Upper lobe of right lung (tissue), 1 donor: Measurements from ENCODE around the gene TSGA10IP. TPM values are rescaled to one million over a fixed set of nuclear protein-coding genes. Genes with fewer than 3 reads are reported as not detected.

Experiments
- ATAC-seq: fragments of 200-7000 bp; cut with Tn5 transposase; one replicate; pipeline ENCODE4 v1.9.1; 2020; ENCODE audit warnings: mild to moderate bottlenecking, moderate library complexity
- DNase-seq: peaks from one replicate; pipeline ENCODE4 v3.0.0-alpha.2; 2020
- H3K27ac ChIP-seq: fragments of 200-600 bp; one replicate; pipeline ENCODE4 v1.8.0; 2022
- H3K27me3 ChIP-seq: fragments of 200-600 bp; one replicate; pipeline ENCODE4 v1.8.0; 2022; ENCODE audit warnings: mild to moderate bottlenecking
- H3K36me3 ChIP-seq: fragments of 200-600 bp; one replicate; pipeline ENCODE4 v1.8.0; 2022
- H3K4me1 ChIP-seq: fragments of 200-600 bp; one replicate; pipeline ENCODE4 v1.8.0; 2022
- H3K4me3 ChIP-seq: fragments of 200-600 bp; one replicate; pipeline ENCODE4 v1.8.0; 2022; ENCODE audit warnings: mild to moderate bottlenecking
- H3K9me3 ChIP-seq: fragments of 200-600 bp; one replicate; pipeline ENCODE4 v1.8.0; 2022
- CTCF ChIP-seq: fragments of 200-600 bp; IDR thresholded peaks from one replicate; pipeline ENCODE4 v1.8.0; 2022; ENCODE audit warnings: antibody characterized with exemption
- intact Hi-C: fragments of 100-400 bp; cut with DNase I; formaldehyde crosslinking; loops from one replicate; pipeline ENCODE4 v1.11.0; 2022
- total RNA-seq: library from RNA; stranded (reverse); fragmentation: NEBNext Ultra II Directional; extraction: Animal tissue kit (Norgen Biotek cat#: 25700); gene quantifications from one replicate; pipeline ENCODE4 v1.2.1, GENCODE V29; 2021
- donor health status: DM: no; HTN: yes; CAD: no; lungs with severe emphysema.

The TSGA10IP gene
- total RNA-seq, 1 donor from 2014 or later, result not detected

GRCh38 chr11:66003291-66003690 lies 58.0 kb downstream of the TSGA10IP start:
- H3K27me3 ChIP-seq, result no peaks in the 10 kb centered on the region
- H3K4me1 ChIP-seq, result peaks cover 21% of the 10 kb centered on the region
- intact Hi-C loops, result no loop called here
- peak overlapping the region; percentile 95 for H3K27ac ChIP-seq
- no peak for TF ChIP-seq CTCF
- H3K9me3 ChIP-seq, result no peaks in the 10 kb centered on the region
- ATAC-seq, result no peak
- H3K4me3 ChIP-seq, result peak overlapping the region; percentile 98
- peaks cover 40% of the 10 kb centered on the region for H3K36me3 ChIP-seq
- DNase-seq, result no peak

GRCh38 chr11:66004186-66004585 lies 58.9 kb downstream of the TSGA10IP start:
- ATAC-seq (no peak), DNase-seq (no peak)

DNA sequence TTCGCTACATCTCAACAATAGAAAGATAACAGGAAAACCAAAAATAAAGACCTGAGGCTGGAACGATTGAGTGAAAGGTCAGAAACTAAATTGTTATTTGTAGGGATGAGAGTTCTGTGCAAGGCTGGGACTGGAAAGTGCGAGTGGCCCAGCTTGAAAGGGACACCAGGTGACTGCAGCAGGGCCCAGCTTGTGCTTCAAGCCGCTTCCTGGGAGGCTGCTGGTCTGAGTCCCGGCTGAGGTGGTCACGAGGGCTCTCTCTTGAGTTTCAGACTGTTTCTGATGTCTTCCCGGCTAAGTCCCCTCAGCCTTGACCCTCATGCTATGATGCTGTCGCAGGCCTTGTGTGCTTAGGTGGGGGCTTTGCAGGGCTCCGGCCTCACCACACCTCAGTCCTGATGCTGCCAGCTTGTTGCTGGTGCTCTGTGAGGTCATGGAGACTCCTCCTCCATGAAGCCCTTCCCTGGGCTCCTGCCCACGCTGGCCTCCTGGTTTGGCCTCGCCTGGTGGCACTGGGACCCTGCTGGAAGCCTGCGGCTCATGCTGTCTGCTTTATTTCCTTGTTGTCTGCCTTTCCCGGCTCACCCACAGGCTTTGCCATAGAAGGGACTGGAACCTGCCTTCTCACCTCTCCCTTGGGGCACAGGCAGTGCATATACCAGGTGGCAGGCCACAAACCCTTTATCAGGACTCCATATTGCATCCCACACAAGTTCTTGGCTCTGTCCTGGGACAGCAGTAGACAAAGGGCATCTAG lies 61.0 kb downstream of the TSGA10IP start:
- H3K27me3 ChIP-seq, result peaks cover 2% of the 10 kb centered on the region
- intact Hi-C loops, result no loop called here
- peaks cover 21% of the 10 kb centered on the region for H3K36me3 ChIP-seq
- no peak overlapping the region for H3K27ac ChIP-seq
- no peak overlapping the region for H3K4me3 ChIP-seq
- TF ChIP-seq CTCF, result no peak
- ATAC-seq (no peak), DNase-seq (no peak)
- peaks cover 7% of the 10 kb centered on the region for H3K4me1 ChIP-seq
- H3K9me3 ChIP-seq, result no peaks in the 10 kb centered on the region

More at GRCh38 chr11:66004186-66004585, 58.9 kb downstream of the TSGA10IP start:
- Histone ChIP-seq H3K4me3 (no peak overlapping the region), H3K27ac (no peak overlapping the region), H3K36me3 (peaks cover 31% of the 10 kb centered on the region), H3K9me3 (no peaks in the 10 kb centered on the region), H3K27me3 (no peaks in the 10 kb centered on the region), H3K4me1 (peaks cover 21% of the 10 kb centered on the region)
- intact Hi-C loops, result no loop called here
- no peak for TF ChIP-seq CTCF

DNA sequence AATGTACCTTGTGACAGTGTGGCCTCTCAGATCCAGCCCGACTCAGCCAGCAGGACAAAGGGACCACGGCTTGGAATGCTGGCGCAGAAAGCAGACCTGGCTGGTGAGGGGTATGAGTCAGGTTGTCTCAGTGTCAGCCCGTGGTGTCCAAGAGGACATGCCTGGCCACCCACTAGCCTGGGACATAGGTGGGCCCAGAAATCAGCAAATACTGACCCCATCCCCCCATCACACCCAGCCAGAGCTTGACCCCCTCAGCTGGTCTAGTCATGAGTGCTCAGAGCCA lies 61.6 kb downstream of the TSGA10IP start:
- DNase-seq (no peak), ATAC-seq (no peak)
- Histone ChIP-seq H3K27me3 (peaks cover 7% of the 10 kb centered on the region), H3K27ac (no peak overlapping the region), H3K36me3 (peaks cover 21% of the 10 kb centered on the region), H3K4me1 (peaks cover 10% of the 10 kb centered on the region), H3K9me3 (no peaks in the 10 kb centered on the region), H3K4me3 (no peak overlapping the region)
- no peak for TF ChIP-seq CTCF
- intact Hi-C loops, result no loop called here

DNA sequence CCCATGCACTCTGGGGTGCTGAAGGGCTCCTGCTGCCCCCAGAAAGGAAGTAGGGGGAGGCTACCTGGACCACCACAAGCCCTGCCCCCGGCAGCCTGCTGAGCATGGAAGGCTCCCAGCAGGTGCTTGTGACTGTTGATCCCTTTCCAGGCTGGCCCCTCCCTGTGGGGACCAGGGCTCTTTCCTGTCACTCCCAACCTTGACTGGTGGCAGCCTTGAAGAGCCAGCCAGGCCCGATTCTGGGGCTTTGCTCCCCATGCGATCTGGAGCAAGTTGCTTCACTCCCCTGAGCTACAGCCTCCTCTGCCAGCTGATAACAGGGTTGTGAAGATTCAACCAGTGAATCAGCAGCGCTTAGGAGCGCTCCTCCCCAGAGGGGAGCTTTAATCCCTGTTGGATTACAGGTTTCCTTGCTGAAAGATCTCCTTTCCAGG lies 61.9 kb downstream of the TSGA10IP start:
- peaks cover 21% of the 10 kb centered on the region for H3K36me3 ChIP-seq
- H3K27ac ChIP-seq, result no peak overlapping the region
- DNase-seq (no peak), ATAC-seq (no peak)
- intact Hi-C loops, result no loop called here
- no peak for TF ChIP-seq CTCF
- H3K27me3 ChIP-seq, result peaks cover 11% of the 10 kb centered on the region
- no peaks in the 10 kb centered on the region for H3K9me3 ChIP-seq
- H3K4me1 ChIP-seq, result peaks cover 14% of the 10 kb centered on the region
- no peak overlapping the region for H3K4me3 ChIP-seq

DNA sequence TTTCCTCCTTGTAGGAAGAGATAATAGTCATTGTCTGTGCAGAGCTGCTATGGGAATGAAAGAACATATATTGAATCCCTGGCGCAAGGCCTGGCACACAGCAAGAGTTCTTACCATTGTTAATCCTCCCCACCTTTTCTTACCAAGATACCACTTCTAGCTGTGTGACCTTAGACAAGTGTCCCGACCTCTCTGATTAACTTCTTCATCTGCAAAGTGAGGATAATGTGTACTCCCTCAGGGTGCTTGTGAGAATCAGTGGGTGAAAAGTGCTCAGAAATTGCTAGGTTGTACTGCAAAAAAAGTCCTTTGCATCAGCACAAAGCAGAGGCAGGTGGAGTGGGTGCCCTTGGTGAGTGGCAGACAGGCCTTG lies 62.8 kb downstream of the TSGA10IP start:
- H3K4me3 ChIP-seq, result no peak overlapping the region
- DNase-seq (no peak), ATAC-seq (no peak)
- H3K4me1 ChIP-seq, result peaks cover 14% of the 10 kb centered on the region
- H3K27me3 ChIP-seq, result peaks cover 17% of the 10 kb centered on the region
- no peak overlapping the region for H3K27ac ChIP-seq
- intact Hi-C loops, result no loop called here
- H3K9me3 ChIP-seq, result no peaks in the 10 kb centered on the region
- peaks cover 21% of the 10 kb centered on the region for H3K36me3 ChIP-seq
- no peak for TF ChIP-seq CTCF
